Duodenal mucosa (tissue), 2 donors: ENCODE results near the gene ABCA9.
"Not testable (repeated sequence)": the region's sequence is repeated elsewhere in the genome, so short reads cannot be mapped to it uniquely, and the experiment has no call there.

Experiments used
- H3K27ac ChIP-seq: one replicate; pipeline ENCODE4 v1.7.0; 2013; ENCODE audit warnings: low read depth, low read length
- H3K27me3 ChIP-seq, 2 donors: one replicate each; pipeline ENCODE4 v1.7.0; 2013; ENCODE audit warnings: low read length in 2 of 2, control low read depth in 1 of 2; ENCODE audit not compliant: insufficient read depth in 2 of 2, control insufficient read depth in 1 of 2
- H3K36me3 ChIP-seq, 2 donors: one replicate each; pipeline ENCODE4 v1.7.0; 2013; ENCODE audit warnings: low read length in 2 of 2, control low read depth in 1 of 2; ENCODE audit not compliant: insufficient read depth in 2 of 2, control insufficient read depth in 1 of 2
- H3K4me1 ChIP-seq, 2 donors: one replicate each; pipeline ENCODE4 v1.7.0; 2013; ENCODE audit warnings: low read length in 2 of 2, control low read depth in 1 of 2; ENCODE audit not compliant: insufficient read depth in 2 of 2, control insufficient read depth in 1 of 2
- H3K4me3 ChIP-seq, 2 donors: one replicate each; pipeline ENCODE4 v1.7.0; 2013; ENCODE audit warnings: low read length in 2 of 2, low read depth in 1 of 2
- H3K9ac ChIP-seq, 2 donors: one replicate each; pipeline ENCODE4 v1.7.0; 2013; ENCODE audit warnings: low read length in 2 of 2, low read depth in 1 of 2
- H3K9me3 ChIP-seq, 2 donors: one replicate each; pipeline ENCODE4 v1.7.0; 2013; ENCODE audit warnings: low read length in 2 of 2, control low read depth in 1 of 2; ENCODE audit not compliant: control insufficient read depth in 1 of 2

ABCA9 gene

DNA sequence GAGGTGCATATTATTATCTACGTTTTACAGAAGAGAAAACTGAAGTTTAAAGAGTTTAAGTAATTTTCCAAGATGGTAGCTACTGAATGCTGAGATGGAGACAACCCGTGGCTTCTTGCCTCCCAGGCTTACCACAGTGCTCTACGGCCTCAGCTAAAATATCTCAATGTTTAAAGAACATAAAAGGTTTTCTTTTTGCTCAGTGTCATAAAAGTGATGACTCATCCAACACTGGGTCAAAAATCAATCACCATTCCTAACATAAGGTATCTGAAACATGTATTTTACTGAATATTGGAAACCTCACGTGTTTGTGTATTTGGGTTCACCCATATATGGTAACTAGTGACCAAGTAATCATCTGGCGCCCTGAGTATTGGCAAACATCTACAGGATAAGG lies 18.4 kb downstream of the ABCA9 start:
- H3K36me3 ChIP-seq = no peaks in the 10 kb centered on the region
- H3K9ac ChIP-seq = no peak overlapping the region
- H3K27me3 ChIP-seq = no peaks in the 10 kb centered on the region
- H3K4me3 ChIP-seq = no peak overlapping the region
- H3K4me1 ChIP-seq = peaks cover 0 to 3% of the 10 kb centered on the region in 2 donors
- H3K27ac ChIP-seq = no peak overlapping the region
- no peaks in the 10 kb centered on the region for H3K9me3 ChIP-seq

DNA sequence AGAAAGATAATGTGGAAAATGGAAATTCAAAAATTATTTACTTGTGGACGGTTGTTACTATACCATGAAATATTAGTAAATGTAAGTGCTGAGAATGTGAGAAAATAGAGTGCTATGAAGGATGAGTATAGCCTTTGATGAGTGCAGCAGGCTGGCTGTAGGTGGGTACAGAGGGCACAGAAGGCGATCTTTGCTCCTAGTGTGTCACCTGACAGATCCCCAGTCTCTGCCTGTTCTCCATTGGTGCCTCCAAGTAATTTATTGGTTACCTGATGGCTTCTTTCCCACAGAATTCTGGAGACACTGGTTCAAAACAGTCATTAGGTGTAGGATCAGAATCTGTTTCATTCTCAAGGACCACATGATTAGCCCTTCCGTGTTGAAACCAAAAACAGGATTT lies 28.9 kb downstream of the ABCA9 start:
- Histone ChIP-seq H3K9ac (no peak overlapping the region), H3K36me3 (no peaks in the 10 kb centered on the region), H3K4me1 (peaks cover 0 to 10% of the 10 kb centered on the region in 2 donors), H3K4me3 (no peak overlapping the region), H3K27me3 (no peaks in the 10 kb centered on the region), H3K27ac (no peak overlapping the region), H3K9me3 (peaks cover 0 to 2% of the 10 kb centered on the region in 2 donors)

DNA sequence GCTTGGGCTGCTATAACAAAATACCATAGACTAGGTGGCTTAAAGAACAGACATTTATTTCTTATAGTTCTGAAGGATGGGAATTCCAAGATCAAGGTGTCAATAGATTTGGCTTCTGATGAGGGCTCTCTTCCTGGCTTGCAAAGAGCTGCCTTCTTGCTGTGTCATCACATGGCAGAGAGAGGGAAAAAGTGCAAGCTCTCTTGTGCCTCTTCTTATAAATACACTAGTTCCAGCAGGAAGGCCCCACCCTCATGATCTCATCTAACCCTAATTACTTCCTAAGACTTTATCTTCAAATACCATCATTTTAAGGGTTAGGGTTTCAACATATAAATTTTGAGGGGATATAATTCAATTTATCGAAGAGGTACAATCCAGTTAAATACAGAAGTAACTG lies 30.6 kb downstream of the ABCA9 start:
- peaks cover 2 to 4% of the 10 kb centered on the region in 2 donors for H3K9me3 ChIP-seq
- no peak overlapping the region for H3K4me3 ChIP-seq
- H3K27ac ChIP-seq = no peak overlapping the region
- no peaks in the 10 kb centered on the region for H3K27me3 ChIP-seq
- H3K36me3 ChIP-seq = no peaks in the 10 kb centered on the region
- no peak overlapping the region for H3K9ac ChIP-seq
- peaks cover 0 to 10% of the 10 kb centered on the region in 2 donors for H3K4me1 ChIP-seq

DNA sequence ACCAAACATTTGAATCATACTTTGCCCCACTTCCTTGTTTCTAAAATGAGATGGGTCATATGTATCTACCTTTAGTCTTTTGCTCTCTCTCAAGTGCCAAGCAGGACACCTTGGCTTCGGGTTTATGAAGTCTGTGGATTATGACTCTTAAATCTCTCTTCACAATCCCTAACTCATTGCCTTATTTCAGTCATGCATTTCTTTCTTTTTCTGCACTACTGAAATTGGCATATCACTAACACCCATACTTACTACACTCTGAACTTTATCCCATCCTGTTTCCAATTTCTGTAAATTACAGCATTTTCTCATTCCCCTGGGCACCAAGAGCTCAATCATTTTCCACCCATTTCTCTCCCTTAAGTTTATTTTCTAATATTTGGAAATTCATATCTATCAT lies 42.0 kb downstream of the ABCA9 start:
- Histone ChIP-seq H3K9ac (no peak overlapping the region), H3K9me3 (no peaks in the 10 kb centered on the region), H3K4me3 (no peak overlapping the region), H3K4me1 (no peaks in the 10 kb centered on the region), H3K36me3 (no peaks in the 10 kb centered on the region), H3K27ac (no peak overlapping the region), H3K27me3 (no peaks in the 10 kb centered on the region)

DNA sequence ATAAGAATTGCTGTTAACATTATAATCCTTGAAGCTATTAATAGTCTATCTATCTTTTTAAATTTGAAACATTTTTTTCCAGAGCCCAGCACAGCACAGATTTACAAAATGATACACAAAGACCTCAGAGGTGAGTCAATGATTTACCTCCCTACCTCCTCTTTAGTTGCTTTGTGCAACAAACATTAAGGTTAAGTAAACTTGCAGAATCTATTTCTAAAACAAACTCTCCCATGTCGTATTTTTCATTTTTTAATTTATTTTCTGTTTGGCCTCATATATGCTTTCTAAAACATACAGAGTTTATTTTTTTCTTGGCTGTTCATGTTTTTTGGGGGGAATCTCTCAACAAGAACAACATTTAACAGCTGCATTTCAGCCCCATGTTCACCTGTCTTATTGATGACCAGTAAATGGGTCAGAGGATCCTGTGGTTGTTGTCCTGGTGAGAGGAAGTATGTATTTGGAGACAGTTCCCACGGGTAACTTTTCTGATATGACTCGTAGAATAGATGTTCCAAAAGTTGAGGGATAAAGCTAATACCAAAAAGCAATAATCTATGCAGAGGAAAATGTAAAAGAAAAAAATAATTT lies 42.6 kb downstream of the ABCA9 start:
- no peak overlapping the region for H3K27ac ChIP-seq
- H3K9me3 ChIP-seq = no peaks in the 10 kb centered on the region
- no peaks in the 10 kb centered on the region for H3K36me3 ChIP-seq
- H3K9ac ChIP-seq = no peak overlapping the region
- H3K27me3 ChIP-seq = no peaks in the 10 kb centered on the region
- H3K4me1 ChIP-seq = no peaks in the 10 kb centered on the region
- no peak overlapping the region for H3K4me3 ChIP-seq

DNA sequence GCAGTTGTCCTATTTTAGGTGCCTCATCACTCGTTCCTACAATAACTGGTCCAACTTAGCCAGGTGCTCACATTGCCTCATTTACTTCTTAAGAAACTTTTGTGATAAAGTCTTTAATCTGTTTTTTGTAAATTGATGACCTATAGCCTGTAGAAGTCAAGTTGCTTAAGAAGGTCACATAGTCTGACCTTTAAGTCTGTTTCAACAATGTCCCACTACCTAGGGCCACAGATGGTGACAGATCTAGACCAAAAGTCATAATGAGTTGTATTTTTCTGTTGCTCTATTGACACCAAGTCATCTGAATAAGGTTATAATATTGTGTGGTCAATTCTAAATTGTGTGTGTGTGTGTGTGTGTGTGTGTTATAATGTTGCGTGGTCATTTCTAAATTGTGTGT lies 45.1 kb downstream of the ABCA9 start:
- Histone ChIP-seq H3K27ac (no peak overlapping the region), H3K36me3 (no peaks in the 10 kb centered on the region), H3K9me3 (no peaks in the 10 kb centered on the region), H3K9ac (no peak overlapping the region), H3K4me1 (no peaks in the 10 kb centered on the region), H3K4me3 (no peak overlapping the region), H3K27me3 (no peaks in the 10 kb centered on the region)

DNA sequence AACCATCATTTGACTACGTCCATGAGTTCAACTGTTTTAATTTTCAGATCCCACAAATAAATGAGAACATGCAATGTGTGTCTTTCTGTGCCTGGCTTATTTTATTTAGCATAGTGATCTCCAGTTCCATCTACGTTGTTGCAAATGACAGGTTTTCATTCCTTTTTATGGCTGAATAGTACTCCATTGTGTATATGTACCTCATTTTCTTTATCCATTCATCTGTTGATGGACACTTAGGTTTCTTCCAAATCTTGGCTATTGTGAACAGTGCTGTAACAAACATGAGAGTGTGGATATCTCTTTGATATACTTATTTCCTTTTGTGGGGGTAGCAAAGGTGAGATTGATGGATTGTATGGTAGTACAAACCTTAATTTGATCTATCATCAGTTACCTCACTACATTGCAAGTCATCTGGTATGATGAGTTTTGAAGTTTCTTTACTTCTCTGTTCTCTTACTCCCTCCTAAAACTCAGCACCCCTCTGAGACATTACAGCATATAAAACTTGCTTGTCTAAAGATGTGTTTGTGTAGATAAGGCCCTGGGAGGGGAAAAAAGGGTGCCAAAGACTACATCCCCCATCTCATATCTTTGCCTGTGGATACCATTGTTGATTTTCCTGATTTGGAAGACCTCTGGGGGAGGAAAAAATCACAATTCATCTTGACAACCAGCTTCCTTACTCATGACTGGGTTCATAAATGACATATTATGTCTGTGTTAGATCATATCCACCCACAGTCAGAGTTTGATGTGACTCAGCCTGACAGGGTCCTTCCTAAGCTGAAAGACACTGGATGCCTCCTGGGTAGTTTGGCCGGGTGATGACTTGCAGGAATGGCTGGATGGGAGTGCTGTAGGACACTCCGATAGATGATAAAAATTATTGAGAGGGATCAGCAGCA lies 47.6 kb downstream of the ABCA9 start:
- H3K36me3 ChIP-seq = no peaks in the 10 kb centered on the region
- no peaks in the 10 kb centered on the region for H3K4me1 ChIP-seq
- no peak overlapping the region for H3K9ac ChIP-seq
- no peak overlapping the region for H3K27ac ChIP-seq
- H3K9me3 ChIP-seq = no peaks in the 10 kb centered on the region
- H3K27me3 ChIP-seq = no peaks in the 10 kb centered on the region
- H3K4me3 ChIP-seq = no peak overlapping the region

DNA sequence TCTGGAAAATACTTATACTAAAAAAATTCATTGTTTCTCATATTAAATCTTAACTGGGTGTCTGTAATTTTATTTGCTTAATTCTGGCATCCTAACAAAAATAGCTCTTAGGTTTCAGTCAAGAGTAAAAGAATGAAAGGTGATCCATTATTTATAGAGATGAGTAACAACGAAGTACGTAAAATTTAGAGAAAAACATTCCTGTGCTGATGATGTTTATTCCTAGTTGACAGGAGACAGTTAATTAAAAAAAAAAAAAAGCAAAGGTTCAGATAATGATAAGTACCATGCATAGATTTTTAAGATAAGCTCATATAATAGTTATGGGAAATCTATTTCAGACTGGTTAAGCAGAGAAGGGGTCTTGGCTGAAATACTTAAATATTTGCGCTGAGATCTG lies 50.8 kb downstream of the ABCA9 start:
- Histone ChIP-seq H3K36me3 (no peaks in the 10 kb centered on the region), H3K4me3 (no peak overlapping the region), H3K4me1 (no peaks in the 10 kb centered on the region), H3K9me3 (no peaks in the 10 kb centered on the region), H3K27me3 (no peaks in the 10 kb centered on the region), H3K27ac (no peak overlapping the region), H3K9ac (no peak overlapping the region)

DNA sequence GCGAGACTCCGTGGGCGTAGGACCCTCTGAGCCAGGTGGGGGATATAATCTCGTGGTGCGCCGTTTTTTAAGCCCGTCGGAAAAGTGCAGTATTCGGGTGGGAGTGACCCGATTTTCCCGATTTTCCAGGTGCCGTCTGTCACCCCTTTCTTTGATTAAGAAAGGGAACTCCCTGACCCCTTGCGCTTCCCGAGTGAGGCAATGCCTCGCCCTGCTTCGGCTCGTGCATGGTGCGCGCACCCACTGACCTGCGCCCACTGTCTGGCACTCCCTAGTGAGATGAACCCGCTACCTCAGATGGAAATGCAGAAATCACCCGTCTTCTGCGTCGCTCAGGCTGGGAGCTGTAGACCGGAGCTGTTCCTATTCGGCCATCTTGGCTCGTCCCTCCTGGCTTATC lies 56.0 kb downstream of the ABCA9 start:
- not testable (repeated sequence) for H3K27ac ChIP-seq, H3K4me1 ChIP-seq

DNA sequence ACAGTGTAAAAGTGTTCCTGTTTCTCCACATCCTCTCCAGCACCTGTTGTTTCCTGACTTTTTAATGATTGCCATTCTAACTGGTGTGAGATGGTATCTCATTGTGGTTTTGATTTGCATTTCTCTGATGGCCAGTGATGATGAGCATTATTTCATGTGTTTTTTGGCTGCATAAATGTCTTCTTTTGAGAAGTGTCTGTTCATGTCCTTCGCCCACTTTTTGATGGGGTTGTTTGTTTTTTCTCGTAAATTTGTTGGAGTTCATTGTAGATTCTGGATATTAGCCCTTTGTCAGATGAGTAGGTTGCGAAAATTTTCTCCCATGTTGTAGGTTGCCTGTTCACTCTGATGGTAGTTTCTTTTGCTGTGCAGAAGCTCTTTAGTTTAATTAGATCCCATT lies 61.0 kb downstream of the ABCA9 start:
- H3K27ac ChIP-seq, H3K36me3 ChIP-seq, H3K9me3 ChIP-seq, H3K27me3 ChIP-seq, H3K4me3 ChIP-seq, H3K9ac ChIP-seq, H3K4me1 ChIP-seq: not testable (repeated sequence)

More for the DNA sequence above, 56.0 kb downstream of the ABCA9 start:
- not testable (repeated sequence) for H3K27me3 ChIP-seq, H3K36me3 ChIP-seq, H3K9me3 ChIP-seq, H3K9ac ChIP-seq, H3K4me3 ChIP-seq
